HEK293T (cell line): ENCODE data around the gene RBFOX2.

Experiments used
- ARNT ChIP-seq: fragments of 450-650 bp; IDR thresholded peaks from 2 replicates; pipeline ENCODE4 v1.6.1; 2017; ENCODE audit warnings: mild to moderate bottlenecking
- BHLHE40 ChIP-seq: fragments of 450-650 bp; IDR thresholded peaks from 2 replicates; pipeline ENCODE4 v1.6.1; 2016; ENCODE audit warnings: mild to moderate bottlenecking, moderate library complexity, borderline replicate concordance
- FOXA1 ChIP-seq: fragments of 450-650 bp; IDR thresholded peaks from 2 replicates; pipeline ENCODE4 v1.6.1; 2016; ENCODE audit warnings: mild to moderate bottlenecking
- FOXK2 ChIP-seq: fragments of 450-650 bp; IDR thresholded peaks from 2 replicates; pipeline ENCODE4 v1.6.1; 2016; ENCODE audit warnings: mild to moderate bottlenecking
- FOXM1 ChIP-seq: fragments of 450-650 bp; IDR thresholded peaks from 2 replicates; pipeline ENCODE4 v1.6.1; 2017; ENCODE audit warnings: mild to moderate bottlenecking, borderline replicate concordance
- HDGF ChIP-seq: fragments of 450-650 bp; IDR thresholded peaks from 2 replicates; pipeline ENCODE4 v1.6.1; 2017; ENCODE audit warnings: antibody characterized with exemption, borderline replicate concordance
- L3MBTL2 ChIP-seq: fragments of 450-650 bp; conservative IDR thresholded peaks from 2 replicates; pipeline ENCODE4 v1.6.1; 2016; ENCODE audit warnings: mild to moderate bottlenecking
- NFRKB ChIP-seq: fragments of 450-650 bp; IDR thresholded peaks from 2 replicates; pipeline ENCODE4 v1.6.1; 2016; ENCODE audit warnings: mild to moderate bottlenecking, moderate library complexity
- PKNOX1 ChIP-seq: fragments of 450-650 bp; IDR thresholded peaks from 2 replicates; pipeline ENCODE4 v1.6.1; 2016
- SP1 ChIP-seq: fragments of 450-650 bp; IDR thresholded peaks from 2 replicates; pipeline ENCODE4 v1.6.1; 2017
- SUZ12 ChIP-seq: fragments of 450-650 bp; IDR thresholded peaks from 2 replicates; pipeline ENCODE4 v1.6.1; 2016; ENCODE audit warnings: mild to moderate bottlenecking
- TARDBP ChIP-seq: fragments of 450-650 bp; IDR thresholded peaks from 2 replicates; pipeline ENCODE4 v1.6.1; 2016
- ZNF384 ChIP-seq: fragments of 450-650 bp; IDR thresholded peaks from 2 replicates; pipeline ENCODE4 v1.6.1; 2016

- TF ChIP-seq FOXA1: no peak
- TF ChIP-seq SP1: no peak
- no peak for TF ChIP-seq FOXK2
- TF ChIP-seq NFRKB: no peak
- no peak for TF ChIP-seq SUZ12
- TF ChIP-seq BHLHE40: no peak
- no peak for TF ChIP-seq ARNT
- TF ChIP-seq FOXM1: no peak
- no peak for TF ChIP-seq PKNOX1
- TF ChIP-seq L3MBTL2: no peak
- TF ChIP-seq TARDBP: no peak
- TF ChIP-seq HDGF: no peak
- TF ChIP-seq ZNF384: no peak
Observed at GRCh38 chr22:35746248-35746647, 282.4 kb downstream of the RBFOX2 start.
